ENCODE measurements around the gene DUSP8.
"Not testable (repeated sequence)": the region's sequence is repeated elsewhere in the genome, so short reads cannot be mapped to it uniquely, and the experiment has no call there.

DUSP8 gene

DNA sequence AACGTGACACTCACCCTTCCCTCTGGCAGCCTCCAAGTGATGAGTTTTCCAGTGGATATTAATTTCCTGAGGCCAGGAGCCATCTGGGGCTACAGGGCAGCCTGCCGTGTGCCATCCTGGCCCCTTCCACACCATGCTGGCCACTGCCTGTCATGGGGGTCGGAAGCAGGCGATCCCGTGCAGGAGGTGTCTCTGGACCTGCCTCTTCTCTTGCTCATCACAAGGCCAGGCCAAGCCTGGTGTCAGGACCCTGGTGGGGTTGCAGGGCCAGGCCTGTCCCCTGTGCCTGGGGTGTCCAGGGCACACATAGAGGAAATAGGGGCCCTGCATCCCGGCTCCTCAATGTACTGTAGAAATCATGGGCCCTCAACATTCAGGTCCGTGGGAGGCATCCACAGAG is 32.6 kb upstream of the DUSP8 start:
- Histone ChIP-seq H3K4me3 (ENCODE audit: low read length, poor library complexity, severe bottlenecking) (no peak overlapping the region), H4K20me1 (ENCODE audit: insufficient read depth, low read length, poor library complexity, severe bottlenecking) (no peaks in the 10 kb centered on the region), H2AFZ (ENCODE audit: low read length) (no peak overlapping the region), H3K27me3 (ENCODE audit: insufficient read depth, low read length, poor library complexity, severe bottlenecking) (no peaks in the 10 kb centered on the region), H3K36me3 (ENCODE audit: insufficient read depth, low read length) (no peaks in the 10 kb centered on the region), H3K4me1 (ENCODE audit: insufficient read depth, low read length, poor library complexity, severe bottlenecking) (no peaks in the 10 kb centered on the region), H3K9ac (ENCODE audit: low read depth, low read length, poor library complexity, severe bottlenecking) (no peak overlapping the region), H3K9me2 (replicated peaks; ENCODE audit: low read depth, low read length) (no peaks in the 10 kb centered on the region), H3F3A (ENCODE audit: low read depth) (no peaks in the 10 kb centered on the region), H3K79me2 (ENCODE audit: insufficient read depth, low read length) (no peaks in the 10 kb centered on the region), H3K9me3 (ENCODE audit: insufficient read depth, low read depth, low read length) (no peaks in the 10 kb centered on the region), H3K4me2 (ENCODE audit: low read depth, low read length, poor library complexity, severe bottlenecking) (no peak overlapping the region)
- TF ChIP-seq, protein P1, sequence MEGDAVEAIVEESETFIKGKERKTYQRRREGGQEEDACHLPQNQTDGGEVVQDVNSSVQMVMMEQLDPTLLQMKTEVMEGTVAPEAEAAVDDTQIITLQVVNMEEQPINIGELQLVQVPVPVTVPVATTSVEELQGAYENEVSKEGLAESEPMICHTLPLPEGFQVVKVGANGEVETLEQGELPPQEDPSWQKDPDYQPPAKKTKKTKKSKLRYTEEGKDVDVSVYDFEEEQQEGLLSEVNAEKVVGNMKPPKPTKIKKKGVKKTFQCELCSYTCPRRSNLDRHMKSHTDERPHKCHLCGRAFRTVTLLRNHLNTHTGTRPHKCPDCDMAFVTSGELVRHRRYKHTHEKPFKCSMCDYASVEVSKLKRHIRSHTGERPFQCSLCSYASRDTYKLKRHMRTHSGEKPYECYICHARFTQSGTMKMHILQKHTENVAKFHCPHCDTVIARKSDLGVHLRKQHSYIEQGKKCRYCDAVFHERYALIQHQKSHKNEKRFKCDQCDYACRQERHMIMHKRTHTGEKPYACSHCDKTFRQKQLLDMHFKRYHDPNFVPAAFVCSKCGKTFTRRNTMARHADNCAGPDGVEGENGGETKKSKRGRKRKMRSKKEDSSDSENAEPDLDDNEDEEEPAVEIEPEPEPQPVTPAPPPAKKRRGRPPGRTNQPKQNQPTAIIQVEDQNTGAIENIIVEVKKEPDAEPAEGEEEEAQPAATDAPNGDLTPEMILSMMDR (conservative IDR thresholded peaks at IDR 0.05; ENCODE audit: low read length), result no peak
- TF ChIP-seq EZH2phosphoT487 (IDR thresholded peaks at IDR 0.05; ENCODE audit: borderline replicate concordance), result no peak

DNA sequence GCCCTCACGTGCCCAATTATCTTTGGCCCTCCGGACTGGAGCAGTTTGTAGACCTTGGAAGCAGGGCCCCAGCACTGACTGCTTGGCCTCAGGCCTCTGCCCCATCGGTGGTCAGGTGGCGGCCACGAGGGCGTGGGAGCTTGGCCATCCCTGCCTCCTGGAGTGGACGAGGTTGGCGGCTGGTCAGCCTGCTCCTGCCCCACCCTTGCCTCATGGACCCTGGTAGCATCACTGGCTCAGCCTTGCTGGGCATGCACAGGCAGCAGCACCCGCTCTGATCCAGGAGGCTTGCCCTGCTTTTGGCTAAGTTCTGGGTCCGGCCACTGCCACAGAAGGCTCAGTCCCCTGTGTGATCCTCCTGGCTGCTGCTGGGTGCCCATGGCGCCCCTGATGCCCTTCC is 32.1 kb upstream of the DUSP8 start:
- Histone ChIP-seq H3K36me3 (ENCODE audit: insufficient read depth, low read length) (no peaks in the 10 kb centered on the region), H3K9me3 (ENCODE audit: insufficient read depth, low read depth, low read length) (no peaks in the 10 kb centered on the region), H3K79me2 (ENCODE audit: insufficient read depth, low read length) (no peaks in the 10 kb centered on the region), H3K4me2 (ENCODE audit: low read depth, low read length, poor library complexity, severe bottlenecking) (no peak overlapping the region), H2AFZ (ENCODE audit: low read length) (no peak overlapping the region), H3K27me3 (ENCODE audit: insufficient read depth, low read length, poor library complexity, severe bottlenecking) (no peaks in the 10 kb centered on the region), H3K9me2 (replicated peaks; ENCODE audit: low read depth, low read length) (no peaks in the 10 kb centered on the region), H3K4me3 (ENCODE audit: low read length, poor library complexity, severe bottlenecking) (no peak overlapping the region), H3K4me1 (ENCODE audit: insufficient read depth, low read length, poor library complexity, severe bottlenecking) (no peaks in the 10 kb centered on the region), H3F3A (ENCODE audit: low read depth) (no peaks in the 10 kb centered on the region), H4K20me1 (ENCODE audit: insufficient read depth, low read length, poor library complexity, severe bottlenecking) (no peaks in the 10 kb centered on the region), H3K9ac (ENCODE audit: low read depth, low read length, poor library complexity, severe bottlenecking) (no peak overlapping the region)
- TF ChIP-seq, protein P1 (conservative IDR thresholded peaks at IDR 0.05; ENCODE audit: low read length), result no peak
- no peak for TF ChIP-seq EZH2phosphoT487 (IDR thresholded peaks at IDR 0.05; ENCODE audit: borderline replicate concordance)

DNA sequence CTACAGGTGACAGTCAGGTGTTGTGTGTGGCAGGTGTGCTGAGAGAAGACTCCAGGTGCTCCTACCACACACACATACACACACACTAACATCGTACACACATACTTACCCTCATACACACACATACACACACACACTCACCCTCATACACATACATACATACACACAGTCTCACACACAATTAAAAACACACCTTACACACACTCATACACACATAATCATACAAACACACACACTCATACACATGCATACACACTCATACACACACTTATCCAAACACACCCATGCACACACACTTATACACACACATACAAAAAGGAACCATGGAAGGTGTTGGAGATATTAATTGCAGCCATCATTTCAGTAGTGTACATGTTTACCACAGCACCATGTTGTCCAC is 31.6 kb upstream of the DUSP8 start:
- no peaks in the 10 kb centered on the region for H3K27me3 ChIP-seq (ENCODE audit: insufficient read depth, low read length, poor library complexity, severe bottlenecking)
- no peak overlapping the region for H3K4me2 ChIP-seq (ENCODE audit: low read depth, low read length, poor library complexity, severe bottlenecking)
- H3K79me2 ChIP-seq (ENCODE audit: insufficient read depth, low read length), result no peaks in the 10 kb centered on the region
- no peaks in the 10 kb centered on the region for H3K36me3 ChIP-seq (ENCODE audit: insufficient read depth, low read length)
- H2AFZ ChIP-seq (ENCODE audit: low read length), result no peak overlapping the region
- H3F3A ChIP-seq (ENCODE audit: low read depth), result no peaks in the 10 kb centered on the region
- no peaks in the 10 kb centered on the region for H3K4me1 ChIP-seq (ENCODE audit: insufficient read depth, low read length, poor library complexity, severe bottlenecking)
- H3K9me2 ChIP-seq (replicated peaks; ENCODE audit: low read depth, low read length), result no peaks in the 10 kb centered on the region
- H3K9me3 ChIP-seq (ENCODE audit: insufficient read depth, low read depth, low read length), result no peaks in the 10 kb centered on the region
- no peak overlapping the region for H3K4me3 ChIP-seq (ENCODE audit: low read length, poor library complexity, severe bottlenecking)
- no peak overlapping the region for H3K9ac ChIP-seq (ENCODE audit: low read depth, low read length, poor library complexity, severe bottlenecking)
- no peaks in the 10 kb centered on the region for H4K20me1 ChIP-seq (ENCODE audit: insufficient read depth, low read length, poor library complexity, severe bottlenecking)
- no peak for TF ChIP-seq EZH2phosphoT487 (IDR thresholded peaks at IDR 0.05; ENCODE audit: borderline replicate concordance)
- TF ChIP-seq, protein P1 (conservative IDR thresholded peaks at IDR 0.05; ENCODE audit: low read length), result no peak

DNA sequence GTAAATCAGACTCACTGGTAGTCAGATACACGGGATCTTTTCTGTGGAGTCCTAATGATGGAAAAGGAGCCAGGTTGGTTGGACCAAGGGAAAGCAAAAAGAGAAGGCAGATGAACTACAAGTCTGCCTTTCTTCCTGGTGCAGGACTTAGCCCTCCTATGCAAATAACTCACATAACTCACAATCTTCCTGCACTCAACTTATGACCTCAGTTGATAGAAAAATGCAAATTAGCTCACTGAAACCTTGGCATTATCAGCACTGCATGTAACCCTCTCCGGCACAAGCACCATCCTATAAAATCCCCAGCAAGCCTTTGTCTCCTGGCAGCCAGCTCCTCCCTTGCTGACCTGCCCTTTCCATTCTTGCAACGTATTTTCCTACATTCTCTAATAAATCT is 29.6 kb upstream of the DUSP8 start:
- H3K4me2 ChIP-seq (ENCODE audit: low read depth, low read length, poor library complexity, severe bottlenecking); H3K79me2 ChIP-seq (ENCODE audit: insufficient read depth, low read length); H3K9me2 ChIP-seq (replicated peaks; ENCODE audit: low read depth, low read length); H4K20me1 ChIP-seq (ENCODE audit: insufficient read depth, low read length, poor library complexity, severe bottlenecking); H3K9ac ChIP-seq (ENCODE audit: low read depth, low read length, poor library complexity, severe bottlenecking); H2AFZ ChIP-seq (ENCODE audit: low read length); H3F3A ChIP-seq (ENCODE audit: low read depth); H3K9me3 ChIP-seq (ENCODE audit: insufficient read depth, low read depth, low read length); H3K27me3 ChIP-seq (ENCODE audit: insufficient read depth, low read length, poor library complexity, severe bottlenecking); H3K36me3 ChIP-seq (ENCODE audit: insufficient read depth, low read length); H3K4me1 ChIP-seq (ENCODE audit: insufficient read depth, low read length, poor library complexity, severe bottlenecking); H3K4me3 ChIP-seq (ENCODE audit: low read length, poor library complexity, severe bottlenecking): not testable (repeated sequence)
